ENCODE results near the gene SLC8A3.

SLC8A3 gene

GRCh38 chr14:70064136-70064865 is 124.5 kb downstream of the SLC8A3 start:
- WGBS: 89% methylated on average over 10 of the region's 11 CpGs
- H3K27me3 ChIP-seq (ENCODE audit: insufficient read depth, low read length): no peaks in the 10 kb centered on the region
- H3K4me3 ChIP-seq (ENCODE audit: low read length): no peak overlapping the region
- H3K27ac ChIP-seq (ENCODE audit: low read depth, low read length): no peak overlapping the region
- no peaks in the 10 kb centered on the region for H3K9me3 ChIP-seq (ENCODE audit: insufficient read depth, low read depth, low read length)
- H3K9ac ChIP-seq (ENCODE audit: low read depth, low read length): no peak overlapping the region
- no peaks in the 10 kb centered on the region for H3K36me3 ChIP-seq (ENCODE audit: insufficient read depth, low read length)
- no peaks in the 10 kb centered on the region for H3K4me1 ChIP-seq (ENCODE audit: insufficient read depth, low read length)

GRCh38 chr14:70061108-70061507 is 127.6 kb downstream of the SLC8A3 start:
- no peak overlapping the region for H3K9ac ChIP-seq (ENCODE audit: low read depth, low read length)
- 91% methylated on average over 2 of the region's 2 CpGs for WGBS

GRCh38 chr14:70059545-70059944 is 129.2 kb downstream of the SLC8A3 start:
- Histone ChIP-seq H3K27me3 (ENCODE audit: insufficient read depth, low read length) (no peaks in the 10 kb centered on the region), H3K27ac (ENCODE audit: low read depth, low read length) (no peak overlapping the region), H3K36me3 (ENCODE audit: insufficient read depth, low read length) (no peaks in the 10 kb centered on the region), H3K4me1 (ENCODE audit: insufficient read depth, low read length) (no peaks in the 10 kb centered on the region), H3K9ac (ENCODE audit: low read depth, low read length) (no peak overlapping the region), H3K4me3 (ENCODE audit: low read length) (no peak overlapping the region), H3K9me3 (ENCODE audit: insufficient read depth, low read depth, low read length) (no peaks in the 10 kb centered on the region)
- WGBS: 92% methylated on average over 2 of the region's 2 CpGs

More at GRCh38 chr14:70061108-70061507, 127.6 kb downstream of the SLC8A3 start:
- Histone ChIP-seq H3K9me3 (ENCODE audit: insufficient read depth, low read depth, low read length) (no peaks in the 10 kb centered on the region), H3K36me3 (ENCODE audit: insufficient read depth, low read length) (no peaks in the 10 kb centered on the region), H3K27me3 (ENCODE audit: insufficient read depth, low read length) (no peaks in the 10 kb centered on the region), H3K27ac (ENCODE audit: low read depth, low read length) (no peak overlapping the region), H3K4me3 (ENCODE audit: low read length) (no peak overlapping the region), H3K4me1 (ENCODE audit: insufficient read depth, low read length) (no peaks in the 10 kb centered on the region)

GRCh38 chr14:70057519-70058136 is 131.1 kb downstream of the SLC8A3 start:
- Histone ChIP-seq H3K9ac (ENCODE audit: low read depth, low read length) (no peak overlapping the region), H3K36me3 (ENCODE audit: insufficient read depth, low read length) (no peaks in the 10 kb centered on the region), H3K9me3 (ENCODE audit: insufficient read depth, low read depth, low read length) (no peaks in the 10 kb centered on the region), H3K4me3 (ENCODE audit: low read length) (no peak overlapping the region), H3K27me3 (ENCODE audit: insufficient read depth, low read length) (no peaks in the 10 kb centered on the region), H3K27ac (ENCODE audit: low read depth, low read length) (no peak overlapping the region), H3K4me1 (ENCODE audit: insufficient read depth, low read length) (no peaks in the 10 kb centered on the region)
- WGBS: 95% methylated on average over 5 of the region's 5 CpGs

GRCh38 chr14:70052990-70053389 is 135.8 kb downstream of the SLC8A3 start:
- Histone ChIP-seq H3K27ac (ENCODE audit: low read depth, low read length) (no peak overlapping the region), H3K9me3 (ENCODE audit: insufficient read depth, low read depth, low read length) (no peaks in the 10 kb centered on the region), H3K27me3 (ENCODE audit: insufficient read depth, low read length) (no peaks in the 10 kb centered on the region), H3K4me1 (ENCODE audit: insufficient read depth, low read length) (no peaks in the 10 kb centered on the region), H3K9ac (ENCODE audit: low read depth, low read length) (no peak overlapping the region), H3K36me3 (ENCODE audit: insufficient read depth, low read length) (no peaks in the 10 kb centered on the region), H3K4me3 (ENCODE audit: low read length) (no peak overlapping the region)
- WGBS: 44% methylated on average over 3 of the region's 3 CpGs

- no peak overlapping the region for H3K27ac ChIP-seq (ENCODE audit: low read depth, low read length)
- no peaks in the 10 kb centered on the region for H3K4me1 ChIP-seq (ENCODE audit: insufficient read depth, low read length)
- H3K36me3 ChIP-seq (ENCODE audit: insufficient read depth, low read length): no peaks in the 10 kb centered on the region
- no peaks in the 10 kb centered on the region; the same call in 1 of the 2 replicates for H3K27me3 ChIP-seq (ENCODE audit: insufficient read depth, low read length)
- WGBS: 83% methylated on average over 3 of the region's 4 CpGs
- no peaks in the 10 kb centered on the region for H3K9me3 ChIP-seq (ENCODE audit: insufficient read depth, low read depth, low read length)
- H3K9ac ChIP-seq (ENCODE audit: low read depth, low read length): no peak overlapping the region
- H3K4me3 ChIP-seq (ENCODE audit: low read length): no peak overlapping the region
These were observed 138.6 kb downstream of the SLC8A3 start for GRCh38 chr14:70050136-70050535.

- Histone ChIP-seq H3K4me1 (ENCODE audit: insufficient read depth, low read length) (no peaks in the 10 kb centered on the region), H3K27me3 (ENCODE audit: insufficient read depth, low read length) (no peaks in the 10 kb centered on the region; the same call in 1 of the 2 replicates), H3K27ac (ENCODE audit: low read depth, low read length) (no peak overlapping the region), H3K9ac (ENCODE audit: low read depth, low read length) (no peak overlapping the region), H3K4me3 (ENCODE audit: low read length) (no peak overlapping the region), H3K9me3 (ENCODE audit: insufficient read depth, low read depth, low read length) (no peaks in the 10 kb centered on the region), H3K36me3 (ENCODE audit: insufficient read depth, low read length) (no peaks in the 10 kb centered on the region)
- WGBS: 87% methylated on average over 3 of the region's 3 CpGs
These were observed 139.1 kb downstream of the SLC8A3 start for GRCh38 chr14:70049605-70050004.

- H3K27me3 ChIP-seq (ENCODE audit: insufficient read depth, low read length): no peaks in the 10 kb centered on the region; the same call in 1 of the 2 replicates
- H3K27ac ChIP-seq (ENCODE audit: low read depth, low read length): no peak overlapping the region
- WGBS: no CpG with 5 or more reads among the region's 1 CpG
- H3K9me3 ChIP-seq (ENCODE audit: insufficient read depth, low read depth, low read length): no peaks in the 10 kb centered on the region
- H3K9ac ChIP-seq (ENCODE audit: low read depth, low read length): no peak overlapping the region
- no peaks in the 10 kb centered on the region for H3K36me3 ChIP-seq (ENCODE audit: insufficient read depth, low read length)
- no peak overlapping the region for H3K4me3 ChIP-seq (ENCODE audit: low read length)
- H3K4me1 ChIP-seq (ENCODE audit: insufficient read depth, low read length): no peaks in the 10 kb centered on the region
These were observed 140.5 kb downstream of the SLC8A3 start for GRCh38 chr14:70048313-70048654.

GRCh38 chr14:70047598-70048312 is 141.0 kb downstream of the SLC8A3 start:
- Histone ChIP-seq H3K36me3 (ENCODE audit: insufficient read depth, low read length) (no peaks in the 10 kb centered on the region), H3K4me1 (ENCODE audit: insufficient read depth, low read length) (no peaks in the 10 kb centered on the region), H3K9ac (ENCODE audit: low read depth, low read length) (no peak overlapping the region), H3K4me3 (ENCODE audit: low read length) (no peak overlapping the region), H3K9me3 (ENCODE audit: insufficient read depth, low read depth, low read length) (no peaks in the 10 kb centered on the region), H3K27me3 (ENCODE audit: insufficient read depth, low read length) (no peaks in the 10 kb centered on the region; the same call in 1 of the 2 replicates), H3K27ac (ENCODE audit: low read depth, low read length) (no peak overlapping the region)
- 100% methylated on average over 2 of the region's 3 CpGs for WGBS

- H3K9me3 ChIP-seq (ENCODE audit: insufficient read depth, low read depth, low read length): no peaks in the 10 kb centered on the region
- H3K27me3 ChIP-seq (ENCODE audit: insufficient read depth, low read length): no peaks in the 10 kb centered on the region; the same call in 1 of the 2 replicates
- no peak overlapping the region for H3K9ac ChIP-seq (ENCODE audit: low read depth, low read length)
- H3K4me1 ChIP-seq (ENCODE audit: insufficient read depth, low read length): no peaks in the 10 kb centered on the region
- H3K36me3 ChIP-seq (ENCODE audit: insufficient read depth, low read length): no peaks in the 10 kb centered on the region
- H3K27ac ChIP-seq (ENCODE audit: low read depth, low read length): no peak overlapping the region
- H3K4me3 ChIP-seq (ENCODE audit: low read length): no peak overlapping the region
- WGBS: 24% methylated on average over 22 of the region's 22 CpGs
These were observed 142.8 kb downstream of the SLC8A3 start for GRCh38 chr14:70045844-70046535.

- Histone ChIP-seq H3K9ac (ENCODE audit: low read depth, low read length) (no peak overlapping the region), H3K27me3 (ENCODE audit: insufficient read depth, low read length) (no peaks in the 10 kb centered on the region; the same call in 1 of the 2 replicates), H3K4me1 (ENCODE audit: insufficient read depth, low read length) (no peaks in the 10 kb centered on the region), H3K4me3 (ENCODE audit: low read length) (no peak overlapping the region), H3K27ac (ENCODE audit: low read depth, low read length) (no peak overlapping the region), H3K36me3 (ENCODE audit: insufficient read depth, low read length) (no peaks in the 10 kb centered on the region), H3K9me3 (ENCODE audit: insufficient read depth, low read depth, low read length) (no peaks in the 10 kb centered on the region)
- 93% methylated on average over 4 of the region's 4 CpGs for WGBS
These were observed 143.4 kb downstream of the SLC8A3 start for GRCh38 chr14:70045310-70045709.
